Ovary (tissue), 3 donors: Measurements from ENCODE around the gene JADE3.

ENCODE experiments used
- CTCF ChIP-seq, 3 donors: fragments of 450-650 bp in 2 of 3; fragments of 200-600 bp in 1 of 3; IDR thresholded peaks; one replicate each; pipeline versions ENCODE4 v1.5.1 to v1.8.0; 2016 to 2022; ENCODE audit warnings: antibody characterized with exemption in 3 of 3, mild to moderate bottlenecking in 1 of 3
- POLR2A ChIP-seq: fragments of 450-650 bp; IDR thresholded peaks from one replicate; pipeline ENCODE4 v1.6.1; 2017; ENCODE audit warnings: antibody characterized with exemption, mild to moderate bottlenecking, moderate library complexity
- donor health status: DM: no; HTN: no; CAD: no.

- TF ChIP-seq CTCF (IDR thresholded peaks at IDR 0.05) (no peak), POLR2A (no peak)
These were observed 29.1 kb downstream of the JADE3 start for GRCh38 chrX:46941341-46941740.
